ENCODE data around the gene EYS.

DNA sequence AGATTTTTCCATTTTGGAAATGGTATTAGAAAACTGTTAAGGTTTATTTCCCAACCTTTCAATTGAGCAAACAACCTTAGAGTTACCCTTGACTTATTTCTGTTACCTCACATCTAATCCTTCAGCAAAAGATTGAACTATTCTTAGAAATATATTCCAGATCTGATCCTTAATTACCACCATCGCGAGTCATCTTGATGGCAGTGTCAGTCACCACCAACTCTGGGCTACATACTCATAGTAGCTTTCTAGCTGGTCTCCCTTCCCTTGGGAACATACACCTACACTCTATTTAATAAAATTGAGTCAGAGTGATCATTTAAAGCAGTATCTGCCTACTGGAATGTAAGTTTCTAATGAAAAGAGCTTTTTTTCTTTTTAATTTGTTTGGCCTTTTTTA lies 308.2 kb downstream of the EYS start:
- TF ChIP-seq TAF1 (IDR thresholded peaks at IDR 0.05; ENCODE audit: borderline replicate concordance, insufficient read depth, low read length), result no peak
- TF ChIP-seq, protein P1, sequence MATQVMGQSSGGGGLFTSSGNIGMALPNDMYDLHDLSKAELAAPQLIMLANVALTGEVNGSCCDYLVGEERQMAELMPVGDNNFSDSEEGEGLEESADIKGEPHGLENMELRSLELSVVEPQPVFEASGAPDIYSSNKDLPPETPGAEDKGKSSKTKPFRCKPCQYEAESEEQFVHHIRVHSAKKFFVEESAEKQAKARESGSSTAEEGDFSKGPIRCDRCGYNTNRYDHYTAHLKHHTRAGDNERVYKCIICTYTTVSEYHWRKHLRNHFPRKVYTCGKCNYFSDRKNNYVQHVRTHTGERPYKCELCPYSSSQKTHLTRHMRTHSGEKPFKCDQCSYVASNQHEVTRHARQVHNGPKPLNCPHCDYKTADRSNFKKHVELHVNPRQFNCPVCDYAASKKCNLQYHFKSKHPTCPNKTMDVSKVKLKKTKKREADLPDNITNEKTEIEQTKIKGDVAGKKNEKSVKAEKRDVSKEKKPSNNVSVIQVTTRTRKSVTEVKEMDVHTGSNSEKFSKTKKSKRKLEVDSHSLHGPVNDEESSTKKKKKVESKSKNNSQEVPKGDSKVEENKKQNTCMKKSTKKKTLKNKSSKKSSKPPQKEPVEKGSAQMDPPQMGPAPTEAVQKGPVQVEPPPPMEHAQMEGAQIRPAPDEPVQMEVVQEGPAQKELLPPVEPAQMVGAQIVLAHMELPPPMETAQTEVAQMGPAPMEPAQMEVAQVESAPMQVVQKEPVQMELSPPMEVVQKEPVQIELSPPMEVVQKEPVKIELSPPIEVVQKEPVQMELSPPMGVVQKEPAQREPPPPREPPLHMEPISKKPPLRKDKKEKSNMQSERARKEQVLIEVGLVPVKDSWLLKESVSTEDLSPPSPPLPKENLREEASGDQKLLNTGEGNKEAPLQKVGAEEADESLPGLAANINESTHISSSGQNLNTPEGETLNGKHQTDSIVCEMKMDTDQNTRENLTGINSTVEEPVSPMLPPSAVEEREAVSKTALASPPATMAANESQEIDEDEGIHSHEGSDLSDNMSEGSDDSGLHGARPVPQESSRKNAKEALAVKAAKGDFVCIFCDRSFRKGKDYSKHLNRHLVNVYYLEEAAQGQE (IDR thresholded peaks at IDR 0.05; ENCODE audit: insufficient read depth in 1 of 2, low read depth in 2 of 2, low read length in 2 of 2), result no peak
- TF ChIP-seq POLR2AphosphoS5 (IDR thresholded peaks at IDR 0.05; ENCODE audit: low read depth, low read length), result no peak
- no peak for TF ChIP-seq SIN3A (IDR thresholded peaks at IDR 0.05; ENCODE audit: borderline replicate concordance, insufficient read depth, low read length)
- no peak for TF ChIP-seq FOXP2 (optimal IDR thresholded peaks at IDR 0.05; ENCODE audit: borderline replicate concordance, extremely low read depth, extremely low read length, insufficient read depth)
